Keratinocyte (primary cell): ENCODE results near the gene ST8SIA5.

Experiments used
- CTCF ChIP-seq, 3 experiments: IDR thresholded peaks in 1 of 3; conservative IDR thresholded peaks in 1 of 3; optimal IDR thresholded peaks in 1 of 3; 2 replicates in 2 of 3; 3 replicates in 1 of 3; pipeline versions ENCODE3 to v1.5.1; 2011; ENCODE audit warnings: low read length in 3 of 3, mild to moderate bottlenecking in 3 of 3, moderate library complexity in 2 of 3, control low read depth in 1 of 3, inconsistent platforms in 1 of 3; ENCODE audit not compliant: insufficient read depth in 2 of 3; ENCODE audit errors: extremely low read depth in 1 of 3
- EZH2 ChIP-seq: IDR thresholded peaks from one replicate; pipeline ENCODE4 v1.6.1; 2012; ENCODE audit warnings: inconsistent platforms, mild to moderate bottlenecking, low read length, moderate library complexity

DNA sequence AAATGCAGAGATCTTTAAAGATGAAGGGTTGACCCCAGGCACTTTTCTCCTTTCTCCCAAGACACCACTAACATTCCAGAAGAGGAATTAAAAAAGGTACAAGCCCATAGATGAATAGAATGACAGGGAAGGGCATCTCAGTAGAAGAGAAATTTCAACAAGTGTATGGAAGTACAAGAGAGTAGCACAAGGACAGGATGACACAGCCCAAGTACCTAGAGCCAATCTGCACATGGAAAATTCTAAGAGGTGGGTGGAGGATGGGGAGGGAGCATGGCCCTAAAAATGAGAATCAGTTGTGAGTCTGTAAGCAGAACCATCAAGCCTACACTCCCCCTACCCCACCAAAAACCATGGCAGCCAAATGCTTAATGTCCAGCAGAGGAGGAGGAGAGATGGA lies 60.2 kb downstream of the ST8SIA5 start:
- no peak for TF ChIP-seq CTCF (optimal IDR thresholded peaks at IDR 0.05 in 1 of 3, IDR thresholded peaks at IDR 0.05 in 1 of 3, conservative IDR thresholded peaks at IDR 0.05 in 1 of 3; ENCODE audit: extremely low read depth in 1 of 3, insufficient read depth in 2 of 3, low read length in 3 of 3)
- TF ChIP-seq EZH2, result no peak
